ENCODE data around the gene CAP2.

CAP2 gene

DNA sequence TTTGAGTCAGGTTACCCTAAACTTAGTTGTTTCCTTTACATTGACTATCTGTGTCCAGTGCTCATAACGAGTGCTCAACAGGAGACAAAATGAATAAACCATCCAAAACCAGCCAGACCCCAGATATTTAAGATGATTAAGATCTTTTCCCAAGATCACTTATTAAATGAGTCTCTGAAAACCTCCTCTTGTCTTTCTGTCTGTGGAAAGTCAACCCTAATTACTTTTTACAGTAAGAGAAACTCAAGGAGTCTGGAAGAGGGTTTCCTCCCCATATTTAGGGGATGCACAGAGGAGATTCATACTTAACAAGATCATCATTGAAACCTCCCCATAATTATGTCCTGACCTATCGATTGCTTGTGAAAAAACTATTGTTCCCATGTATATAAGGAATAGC lies 84.0 kb downstream of the CAP2 start:
- no peak overlapping the region for H3K27ac ChIP-seq
- H3K9ac ChIP-seq (ENCODE audit: insufficient read length), result no peak overlapping the region
- no peak overlapping the region for H3K4me3 ChIP-seq
- no peaks in the 10 kb centered on the region for H3K9me3 ChIP-seq (ENCODE audit: low read depth, low read length)
- TF ChIP-seq FOXP2 (optimal IDR thresholded peaks at IDR 0.05; ENCODE audit: control extremely low read depth, extremely low read length, insufficient read depth) (no peak), EZH2 (IDR thresholded peaks at IDR 0.05) (no peak), POLR2AphosphoS5 (IDR thresholded peaks at IDR 0.05; ENCODE audit: borderline replicate concordance, low read depth, low read length) (no peak)
- DNase-seq (ENCODE audit: low read depth, low spot score), result no peak
- H3K36me3 ChIP-seq (ENCODE audit: insufficient read depth, low read length), result no peaks in the 10 kb centered on the region

DNA sequence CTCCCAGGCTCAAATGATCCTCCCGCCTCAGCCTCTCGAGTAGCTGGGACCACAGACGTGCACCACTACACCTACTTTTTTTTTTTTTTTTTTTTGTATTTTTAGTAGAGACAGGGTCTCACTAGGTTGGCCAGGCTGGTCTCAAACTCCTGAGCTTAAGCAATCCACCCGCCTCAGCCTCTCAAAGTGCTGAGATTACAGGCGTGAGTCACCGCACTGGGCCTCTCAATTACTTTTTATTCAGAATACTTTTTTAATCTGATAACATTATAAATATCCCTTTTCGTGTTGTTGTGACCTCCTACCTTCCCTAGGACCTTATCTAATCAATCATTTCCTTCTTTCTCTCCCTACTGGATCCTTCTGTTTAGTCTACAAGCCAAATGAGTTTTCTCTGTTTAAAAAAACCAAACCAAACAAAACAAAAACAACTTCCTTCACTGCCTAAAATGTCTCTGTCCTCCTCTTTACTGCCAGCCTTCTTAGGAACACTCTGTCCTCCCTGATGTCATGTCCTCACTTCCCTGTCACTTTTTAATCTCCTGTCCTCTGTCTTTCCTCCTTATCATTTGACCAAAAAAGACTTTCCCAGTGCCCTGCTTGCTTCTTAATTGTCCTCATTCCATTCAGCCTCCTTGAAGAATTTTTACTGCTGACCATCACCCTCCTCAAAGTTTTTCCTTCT lies 85.0 kb downstream of the CAP2 start:
- Histone ChIP-seq H3K9me3 (ENCODE audit: low read depth, low read length) (no peaks in the 10 kb centered on the region), H3K9ac (ENCODE audit: insufficient read length) (no peak overlapping the region), H3K4me3 (no peak overlapping the region), H3K36me3 (ENCODE audit: insufficient read depth, low read length) (no peaks in the 10 kb centered on the region), H3K27ac (no peak overlapping the region)
- DNase-seq (ENCODE audit: low read depth, low spot score), result no peak
- TF ChIP-seq FOXP2 (optimal IDR thresholded peaks at IDR 0.05; ENCODE audit: control extremely low read depth, extremely low read length, insufficient read depth) (no peak), EZH2 (IDR thresholded peaks at IDR 0.05) (no peak), POLR2AphosphoS5 (IDR thresholded peaks at IDR 0.05; ENCODE audit: borderline replicate concordance, low read depth, low read length) (no peak)

DNA sequence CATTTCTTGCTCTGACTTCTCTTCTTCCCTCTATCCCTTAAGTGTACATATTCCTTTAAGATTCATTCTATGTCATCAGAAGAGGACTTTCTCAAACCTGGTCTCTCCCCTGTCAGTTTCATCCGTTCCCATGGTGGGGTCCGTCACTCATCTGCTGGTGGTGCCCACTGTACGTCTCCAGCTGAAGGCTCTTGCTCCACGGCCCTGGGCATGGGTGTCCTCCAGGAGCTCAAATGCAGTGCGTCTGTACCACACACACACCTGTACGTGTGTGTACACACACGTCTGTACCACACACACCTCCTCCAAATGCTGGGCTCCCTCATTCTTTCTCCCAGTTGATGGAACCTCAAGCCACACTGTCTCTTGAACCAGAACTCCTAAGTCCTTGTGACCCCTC lies 85.6 kb downstream of the CAP2 start:
- no peak overlapping the region for H3K27ac ChIP-seq
- H3K36me3 ChIP-seq (ENCODE audit: insufficient read depth, low read length), result no peaks in the 10 kb centered on the region
- no peaks in the 10 kb centered on the region for H3K9me3 ChIP-seq (ENCODE audit: low read depth, low read length)
- no peak for DNase-seq (ENCODE audit: low read depth, low spot score)
- H3K4me3 ChIP-seq, result no peak overlapping the region
- H3K9ac ChIP-seq (ENCODE audit: insufficient read length), result no peak overlapping the region
- TF ChIP-seq FOXP2 (optimal IDR thresholded peaks at IDR 0.05; ENCODE audit: control extremely low read depth, extremely low read length, insufficient read depth), result no peak
- no peak for TF ChIP-seq POLR2AphosphoS5 (IDR thresholded peaks at IDR 0.05; ENCODE audit: borderline replicate concordance, low read depth, low read length)
- TF ChIP-seq EZH2 (IDR thresholded peaks at IDR 0.05), result no peak

DNA sequence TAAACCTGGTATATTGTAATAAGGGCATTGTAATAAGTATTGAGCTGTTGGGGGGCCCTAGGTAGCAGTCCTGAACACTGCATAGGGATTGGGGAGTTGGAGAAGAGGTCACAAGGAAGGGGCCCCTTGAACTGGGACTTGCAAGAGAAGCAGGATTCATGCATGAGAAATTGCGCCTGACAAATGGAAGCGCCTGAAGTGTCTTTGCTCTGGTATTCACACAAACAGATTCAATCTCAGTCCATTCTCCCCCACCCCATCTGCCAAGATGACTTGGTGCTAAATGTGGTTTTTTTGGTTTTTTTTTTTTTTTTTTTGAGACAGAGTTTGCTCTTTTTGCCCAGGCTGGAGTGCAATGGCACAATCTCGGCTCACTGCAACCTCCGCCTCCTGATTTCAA lies 87.1 kb downstream of the CAP2 start:
- DNase-seq (ENCODE audit: low read depth, low spot score), result no peak

GRCh38 chr6:17482711-17483110 lies 89.3 kb downstream of the CAP2 start:
- no peak for DNase-seq (ENCODE audit: low read depth, low spot score)
- H3K9ac ChIP-seq (ENCODE audit: insufficient read length), result no peak overlapping the region
- H3K9me3 ChIP-seq (ENCODE audit: low read depth, low read length), result no peaks in the 10 kb centered on the region
- H3K36me3 ChIP-seq (ENCODE audit: insufficient read depth, low read length), result no peaks in the 10 kb centered on the region
- TF ChIP-seq FOXP2 (optimal IDR thresholded peaks at IDR 0.05; ENCODE audit: control extremely low read depth, extremely low read length, insufficient read depth) (no peak), POLR2AphosphoS5 (IDR thresholded peaks at IDR 0.05; ENCODE audit: borderline replicate concordance, low read depth, low read length) (no peak)
- no peak overlapping the region for H3K27ac ChIP-seq
- no peak overlapping the region for H3K4me3 ChIP-seq

More for the DNA sequence above, 87.1 kb downstream of the CAP2 start:
- Histone ChIP-seq H3K4me3 (no peak overlapping the region), H3K27ac (no peak overlapping the region), H3K9ac (ENCODE audit: insufficient read length) (no peak overlapping the region), H3K36me3 (ENCODE audit: insufficient read depth, low read length) (no peaks in the 10 kb centered on the region), H3K9me3 (ENCODE audit: low read depth, low read length) (no peaks in the 10 kb centered on the region)
- no peak for TF ChIP-seq POLR2AphosphoS5 (IDR thresholded peaks at IDR 0.05; ENCODE audit: borderline replicate concordance, low read depth, low read length)
- no peak for TF ChIP-seq EZH2 (IDR thresholded peaks at IDR 0.05)
- no peak for TF ChIP-seq FOXP2 (optimal IDR thresholded peaks at IDR 0.05; ENCODE audit: control extremely low read depth, extremely low read length, insufficient read depth)

DNA sequence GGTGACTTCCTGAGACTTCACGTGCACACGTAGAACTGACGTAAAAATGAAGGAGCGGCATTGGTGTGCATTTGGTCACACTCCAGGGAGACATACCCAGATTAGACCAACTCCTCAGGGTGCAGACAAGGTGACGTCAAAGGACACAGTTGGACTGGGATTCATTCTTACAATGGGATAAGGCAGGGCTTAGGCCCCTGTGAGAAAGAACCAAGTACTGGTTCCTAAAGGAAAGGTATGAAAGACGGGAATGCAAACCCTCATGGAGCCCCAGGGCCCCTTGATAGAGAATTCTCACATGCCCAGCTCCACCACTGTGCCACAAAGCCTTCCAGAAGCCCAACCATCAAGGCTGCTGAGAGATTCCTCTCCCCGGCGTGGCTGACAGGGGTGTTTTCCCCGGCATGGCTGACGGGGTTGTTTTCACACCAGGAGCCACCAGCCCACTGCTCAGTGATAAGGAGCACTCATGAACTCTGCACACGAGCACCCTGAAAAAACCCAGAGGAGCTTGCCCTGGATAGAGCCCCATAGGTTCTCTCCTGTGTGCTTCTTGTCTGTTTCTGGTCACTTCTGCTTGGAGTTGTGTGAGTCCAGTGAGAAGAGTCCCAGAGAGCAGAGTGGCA lies 90.1 kb downstream of the CAP2 start:
- TF ChIP-seq EZH2 (IDR thresholded peaks at IDR 0.05) (no peak), POLR2AphosphoS5 (IDR thresholded peaks at IDR 0.05; ENCODE audit: borderline replicate concordance, low read depth, low read length) (no peak), FOXP2 (optimal IDR thresholded peaks at IDR 0.05; ENCODE audit: control extremely low read depth, extremely low read length, insufficient read depth) (no peak)
- Histone ChIP-seq H3K27ac (no peak overlapping the region), H3K4me3 (no peak overlapping the region), H3K9me3 (ENCODE audit: low read depth, low read length) (no peaks in the 10 kb centered on the region), H3K36me3 (ENCODE audit: insufficient read depth, low read length) (no peaks in the 10 kb centered on the region), H3K9ac (ENCODE audit: insufficient read length) (no peak overlapping the region)
- no peak for DNase-seq (ENCODE audit: low read depth, low spot score)

- DNase-seq (ENCODE audit: low read depth, low spot score), result no peak
- Histone ChIP-seq H3K9me3 (ENCODE audit: low read depth, low read length) (no peaks in the 10 kb centered on the region), H3K9ac (ENCODE audit: insufficient read length) (no peak overlapping the region), H3K4me3 (no peak overlapping the region), H3K36me3 (ENCODE audit: insufficient read depth, low read length) (no peaks in the 10 kb centered on the region), H3K27ac (no peak overlapping the region)
- TF ChIP-seq FOXP2 (optimal IDR thresholded peaks at IDR 0.05; ENCODE audit: control extremely low read depth, extremely low read length, insufficient read depth) (no peak), POLR2AphosphoS5 (IDR thresholded peaks at IDR 0.05; ENCODE audit: borderline replicate concordance, low read depth, low read length) (no peak), EZH2 (IDR thresholded peaks at IDR 0.05) (no peak)
Observed at GRCh38 chr6:17484201-17484849, 90.9 kb downstream of the CAP2 start.

GRCh38 chr6:17485181-17485580 lies 91.8 kb downstream of the CAP2 start:
- no peak for TF ChIP-seq POLR2AphosphoS5 (IDR thresholded peaks at IDR 0.05; ENCODE audit: borderline replicate concordance, low read depth, low read length)
- no peak for TF ChIP-seq FOXP2 (optimal IDR thresholded peaks at IDR 0.05; ENCODE audit: control extremely low read depth, extremely low read length, insufficient read depth)
- no peak for TF ChIP-seq EZH2 (IDR thresholded peaks at IDR 0.05)
- H3K9ac ChIP-seq (ENCODE audit: insufficient read length), result no peak overlapping the region

More at GRCh38 chr6:17485181-17485580, 91.8 kb downstream of the CAP2 start:
- H3K36me3 ChIP-seq (ENCODE audit: insufficient read depth, low read length), result no peaks in the 10 kb centered on the region
- DNase-seq (ENCODE audit: low read depth, low spot score), result no peak
- H3K9me3 ChIP-seq (ENCODE audit: low read depth, low read length), result no peaks in the 10 kb centered on the region
- no peak overlapping the region for H3K4me3 ChIP-seq
- no peak overlapping the region for H3K27ac ChIP-seq

Measured in SK-N-MC (cell line).